Stimulated activated CD4-positive, alpha-beta T cell treated with anti-CD3 and anti-CD28 coated beads, TNF-alpha, amount 100 ng/mL, for 24 hours (primary cell): ENCODE data around the gene SMARCC2.
"Not testable (repeated sequence)": the region's sequence is repeated elsewhere in the genome, so short reads cannot be mapped to it uniquely, and the experiment has no call there.

ENCODE experiments used
- DNase-seq, 3 experiments: peaks; one replicate each; pipeline ENCODE4 v3.0.0-alpha.2; 2020; ENCODE audit warnings: low read depth in 3 of 3

The SMARCC2 gene

DNA sequence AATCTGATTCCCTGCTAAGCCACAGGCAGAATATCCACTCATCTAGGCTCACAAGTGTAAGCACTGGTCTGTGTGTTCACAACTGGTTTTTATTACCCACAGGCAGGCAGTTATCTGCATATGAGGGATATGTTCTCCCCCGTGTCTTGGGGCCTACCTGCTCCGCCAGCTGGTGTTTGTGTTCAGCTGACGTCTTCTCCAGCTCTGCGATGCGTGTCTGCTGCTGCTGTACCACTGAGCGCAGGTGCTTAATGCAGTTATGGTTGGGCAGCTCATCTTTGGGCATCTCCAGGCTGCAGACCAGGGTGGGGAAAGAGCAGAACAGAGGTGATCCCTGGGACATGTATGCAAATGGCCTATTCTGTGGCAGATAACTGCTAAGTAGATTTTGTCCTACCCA is 18.7 kb upstream of the SMARCC2 start:
- DNase-seq: no peak

DNA sequence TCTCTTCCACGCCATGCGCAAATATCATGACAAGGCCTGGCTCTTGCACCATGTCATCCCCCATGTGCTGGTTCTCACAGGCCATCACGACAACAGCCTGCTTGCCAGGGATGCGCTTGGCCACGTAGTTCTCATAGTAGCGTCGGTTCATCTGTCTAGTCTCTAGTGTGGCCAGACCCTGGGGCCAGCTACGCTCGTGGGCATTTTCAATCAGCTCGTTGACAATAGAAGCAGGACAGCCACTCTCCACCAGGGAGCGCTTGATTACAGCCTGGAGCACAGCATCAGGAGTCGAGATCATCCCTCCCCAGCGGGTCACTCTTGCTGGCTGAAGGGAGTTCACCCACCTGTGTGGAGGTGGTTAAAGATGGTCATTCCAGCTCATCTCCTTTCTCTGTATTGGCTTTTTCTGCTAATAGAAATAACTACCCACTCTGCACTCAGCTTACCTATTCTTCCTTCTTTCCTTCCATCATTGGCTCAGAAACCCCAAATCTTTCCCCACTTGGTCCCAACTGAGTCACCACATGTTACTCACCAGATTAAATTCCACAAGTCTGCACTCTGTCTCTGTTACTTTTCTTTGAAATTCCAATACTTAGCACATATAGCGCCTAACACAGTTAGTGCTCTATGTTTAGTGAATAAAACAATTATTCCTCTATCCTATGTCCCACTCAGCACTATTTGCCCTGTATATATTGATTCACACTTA is 17.3 kb upstream of the SMARCC2 start:
- DNase-seq: peak in 1 of 3 experiments; percentile 33

DNA sequence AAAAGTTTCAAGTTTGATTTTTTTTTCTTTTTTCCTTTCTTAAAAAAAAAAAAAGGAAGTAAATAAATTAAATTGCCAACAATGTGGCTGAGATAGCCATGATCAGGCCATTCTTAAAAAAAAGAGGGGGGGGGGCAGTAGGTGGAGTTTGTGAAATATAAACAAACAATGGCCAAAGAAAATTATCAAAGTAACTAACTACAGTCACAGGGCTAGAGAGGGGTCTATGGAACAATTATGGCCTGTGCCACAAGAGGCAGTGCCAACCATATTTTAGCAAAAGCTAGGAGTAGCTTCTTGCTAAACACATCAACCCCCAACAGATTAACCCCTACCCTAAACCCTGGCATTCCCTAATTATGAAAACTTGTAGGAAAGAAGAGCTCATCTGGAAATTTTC is 16.2 kb upstream of the SMARCC2 start:
- DNase-seq: no peak

DNA sequence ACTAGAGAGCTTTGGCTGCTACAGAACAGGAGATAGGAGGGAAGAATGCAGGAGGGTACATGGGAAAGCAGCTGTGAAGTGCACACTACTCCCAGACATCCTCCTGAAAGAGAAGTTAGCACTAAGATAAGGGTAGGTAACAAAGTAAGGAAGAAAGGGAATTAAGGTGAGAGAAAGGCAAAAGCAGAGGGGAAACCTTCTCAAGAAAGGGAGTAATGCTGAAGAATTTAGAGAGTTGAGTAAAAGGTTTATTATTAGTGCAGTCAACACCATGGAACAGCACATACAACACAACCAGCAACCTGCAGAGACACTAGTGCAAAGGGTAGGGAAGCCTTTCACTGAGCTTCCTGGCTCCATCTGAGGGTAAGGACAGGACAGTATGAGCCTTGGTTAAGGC is 15.0 kb upstream of the SMARCC2 start:
- DNase-seq: no peak

DNA sequence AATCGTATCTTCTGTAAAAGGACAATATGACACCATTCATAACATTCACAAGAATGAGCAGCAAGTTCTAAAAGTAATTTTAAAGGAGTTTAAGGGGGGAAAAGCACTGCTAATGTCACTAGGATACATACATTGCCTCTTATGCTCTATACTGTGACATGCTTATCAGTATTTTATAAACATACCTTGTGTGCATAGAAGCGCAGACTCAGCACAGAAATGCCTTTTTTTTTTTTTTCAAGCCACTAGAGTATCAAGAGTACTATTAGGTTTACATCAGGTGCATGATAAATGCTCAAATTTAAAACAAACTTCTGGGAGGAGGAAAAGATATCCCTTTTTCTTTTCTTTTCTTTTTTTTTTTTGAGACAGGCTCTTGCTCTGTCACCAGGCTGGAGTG is 13.6 kb upstream of the SMARCC2 start:
- DNase-seq: no peak

DNA sequence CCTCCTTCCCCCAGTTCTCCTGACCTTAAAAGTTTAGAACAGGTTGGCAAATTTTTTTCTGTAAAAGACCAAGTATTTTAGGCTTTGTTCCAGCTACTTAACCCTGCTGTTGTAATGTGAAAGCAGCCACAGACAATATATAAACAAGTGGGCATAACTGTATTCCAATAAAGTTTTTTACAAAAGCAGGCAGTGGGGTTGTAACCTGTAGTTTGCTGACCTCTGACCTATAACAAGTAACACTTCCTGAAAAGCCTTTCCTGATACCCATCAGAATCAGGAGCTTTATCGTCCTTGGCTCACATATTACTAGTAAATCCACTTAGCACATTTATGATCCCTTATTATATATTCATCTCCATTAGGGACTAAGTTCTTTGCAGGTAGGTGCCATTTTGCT is 13.1 kb upstream of the SMARCC2 start:
- DNase-seq: no peak

DNA sequence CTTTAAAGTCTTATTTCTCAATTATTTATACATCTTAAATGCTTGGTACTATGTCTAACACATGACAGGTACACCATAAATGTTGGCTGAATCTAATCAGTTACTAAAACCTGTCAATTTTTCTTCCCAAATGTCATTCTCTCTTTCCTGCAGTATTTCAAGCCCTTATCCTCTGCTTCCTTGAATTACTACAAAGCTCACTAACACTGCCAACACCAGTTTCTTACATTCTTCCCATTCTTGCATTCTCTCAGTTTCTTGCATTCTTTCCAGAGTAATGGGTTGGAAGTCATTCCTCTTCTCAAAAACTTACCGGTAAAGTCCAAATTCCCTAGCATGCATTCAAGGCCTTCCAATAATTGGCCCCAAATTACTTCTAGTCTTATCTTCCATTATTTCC is 9.6 kb upstream of the SMARCC2 start:
- no peak for DNase-seq

DNA sequence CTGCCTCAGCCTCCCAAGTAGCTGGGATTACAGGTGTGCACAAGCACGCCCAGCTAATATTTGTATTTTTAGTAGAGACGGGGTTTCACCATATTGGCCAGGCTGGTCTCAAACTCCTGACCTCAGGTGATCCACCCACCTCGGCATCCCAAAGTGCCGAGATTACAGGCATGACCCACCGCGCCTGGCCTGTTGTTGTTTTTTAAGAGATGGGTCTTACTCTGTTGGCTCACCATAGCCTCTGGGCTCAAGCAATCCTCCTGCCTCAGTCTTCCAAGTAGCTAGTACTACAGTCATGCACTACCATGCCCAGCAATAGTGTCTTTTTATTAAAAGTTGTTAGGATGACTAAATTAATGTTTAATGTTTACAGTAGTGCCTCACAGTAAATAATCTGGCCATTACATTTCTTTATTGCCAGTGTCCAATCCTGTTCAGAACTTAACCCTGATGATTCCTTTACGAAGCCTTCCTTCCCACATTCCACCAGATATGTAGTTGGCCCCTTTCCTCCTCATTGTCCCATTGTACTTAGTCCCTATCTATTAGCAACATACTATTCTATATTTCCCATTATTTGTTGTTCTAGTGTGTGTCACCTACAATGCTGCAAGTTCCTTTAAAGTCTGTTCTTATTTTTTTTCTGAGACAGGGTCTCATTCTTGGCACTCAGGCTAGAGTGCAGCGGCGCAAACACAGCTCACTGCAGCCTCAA is 8.8 kb upstream of the SMARCC2 start:
- DNase-seq: no peak

DNA sequence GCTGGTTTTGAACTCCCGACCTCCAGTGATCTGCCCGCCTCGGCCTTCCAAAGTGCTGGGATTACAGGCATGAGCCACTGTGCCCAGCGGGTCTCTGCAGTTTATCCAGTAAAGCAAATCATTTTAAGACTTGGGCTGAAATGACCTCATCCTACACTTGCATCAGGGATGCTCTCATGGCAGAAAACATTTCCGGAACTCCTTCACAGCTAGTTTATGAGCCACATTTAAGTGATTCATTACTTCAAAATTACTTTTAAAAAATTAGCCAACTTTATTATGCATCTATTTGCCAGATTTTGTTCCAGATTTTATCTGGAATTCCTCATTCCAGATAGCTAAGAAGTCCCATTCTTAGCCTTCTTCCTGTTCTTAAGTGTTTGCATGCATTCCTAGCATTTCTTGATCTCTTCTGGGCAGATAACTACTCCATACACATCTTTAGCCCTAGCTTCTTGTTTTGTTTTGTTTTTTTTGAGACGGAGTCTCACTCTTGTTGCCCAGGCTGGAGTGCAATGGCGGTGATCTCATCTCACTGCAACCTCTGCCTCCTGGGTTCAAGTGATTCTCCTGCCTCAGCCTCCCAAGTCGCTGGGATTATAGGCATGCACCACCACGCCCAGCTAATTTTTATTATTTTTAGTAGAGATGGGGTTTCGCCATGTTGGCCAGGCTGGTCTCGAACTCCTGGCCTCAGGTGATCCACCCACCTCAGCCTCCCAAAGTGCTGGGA is 7.7 kb upstream of the SMARCC2 start:
- not testable (repeated sequence) for DNase-seq

DNA sequence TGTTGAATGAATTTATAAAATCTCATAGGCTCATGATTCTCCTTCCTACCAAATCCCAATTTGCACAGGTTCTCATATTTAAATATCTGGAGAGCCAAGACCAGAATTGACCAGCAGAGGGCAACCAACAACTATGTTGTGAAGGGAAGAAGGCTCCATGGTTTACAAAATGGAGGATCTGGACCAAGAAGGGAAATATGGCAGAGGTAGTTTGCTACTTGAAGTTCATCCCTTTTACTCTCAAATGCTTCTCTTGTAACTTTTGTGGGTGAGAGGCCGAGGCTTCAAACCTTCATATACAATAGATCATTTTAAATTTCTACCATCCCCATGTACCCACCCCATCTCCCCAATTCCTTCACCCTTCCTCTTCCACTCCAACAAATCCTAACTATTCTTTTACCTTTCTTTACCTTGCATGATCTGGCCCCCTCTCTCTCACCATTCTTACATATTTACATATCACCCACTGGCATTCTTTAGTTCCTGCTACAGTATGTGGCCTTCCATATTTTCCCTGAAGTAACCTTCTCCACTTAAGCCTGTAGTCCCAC is 3.8 kb upstream of the SMARCC2 start:
- DNase-seq: peak; percentile 47 to 78 (median 60)

DNA sequence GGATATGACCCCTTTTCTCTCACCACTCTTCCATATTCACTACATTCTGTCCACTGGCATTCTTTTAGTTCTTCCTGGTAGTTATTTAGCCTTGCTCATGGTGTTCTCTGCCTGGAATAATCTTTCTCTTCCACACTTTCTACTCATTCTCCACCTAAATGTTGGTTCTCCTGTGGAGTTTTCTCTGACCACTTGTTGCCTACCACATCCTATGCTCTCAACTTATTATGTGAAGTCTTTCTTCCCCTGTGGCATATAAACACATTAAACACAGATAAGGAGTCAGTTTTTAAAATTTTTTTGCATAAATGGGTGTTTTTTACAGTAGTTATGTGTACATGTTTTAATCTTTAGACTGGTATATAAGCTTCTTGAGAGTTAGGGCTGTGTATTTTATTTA is 3.3 kb upstream of the SMARCC2 start:
- DNase-seq: no peak

DNA sequence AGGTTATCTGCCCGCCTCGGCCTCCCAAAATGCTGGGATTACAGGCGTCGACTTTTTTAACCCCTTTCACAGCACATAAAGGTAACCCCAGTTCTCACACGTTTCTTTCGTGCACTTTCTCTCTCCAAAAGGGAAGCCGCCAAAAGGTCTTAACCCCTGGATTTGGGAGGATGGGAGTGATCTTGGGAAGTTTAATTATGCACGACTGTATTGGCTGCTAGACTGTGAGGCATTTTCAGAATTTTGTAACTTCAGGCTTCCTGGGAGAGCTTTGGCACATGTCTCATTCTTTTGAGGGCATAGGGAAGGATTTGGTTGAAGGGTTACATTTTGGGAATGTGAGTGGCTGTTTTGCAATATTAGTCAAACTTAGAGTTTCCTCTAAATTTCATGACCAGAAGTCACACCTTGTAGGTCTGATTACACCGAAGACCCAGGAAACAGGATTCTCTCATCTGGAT is 1.4 kb upstream of the SMARCC2 start:
- DNase-seq: no peak

DNA sequence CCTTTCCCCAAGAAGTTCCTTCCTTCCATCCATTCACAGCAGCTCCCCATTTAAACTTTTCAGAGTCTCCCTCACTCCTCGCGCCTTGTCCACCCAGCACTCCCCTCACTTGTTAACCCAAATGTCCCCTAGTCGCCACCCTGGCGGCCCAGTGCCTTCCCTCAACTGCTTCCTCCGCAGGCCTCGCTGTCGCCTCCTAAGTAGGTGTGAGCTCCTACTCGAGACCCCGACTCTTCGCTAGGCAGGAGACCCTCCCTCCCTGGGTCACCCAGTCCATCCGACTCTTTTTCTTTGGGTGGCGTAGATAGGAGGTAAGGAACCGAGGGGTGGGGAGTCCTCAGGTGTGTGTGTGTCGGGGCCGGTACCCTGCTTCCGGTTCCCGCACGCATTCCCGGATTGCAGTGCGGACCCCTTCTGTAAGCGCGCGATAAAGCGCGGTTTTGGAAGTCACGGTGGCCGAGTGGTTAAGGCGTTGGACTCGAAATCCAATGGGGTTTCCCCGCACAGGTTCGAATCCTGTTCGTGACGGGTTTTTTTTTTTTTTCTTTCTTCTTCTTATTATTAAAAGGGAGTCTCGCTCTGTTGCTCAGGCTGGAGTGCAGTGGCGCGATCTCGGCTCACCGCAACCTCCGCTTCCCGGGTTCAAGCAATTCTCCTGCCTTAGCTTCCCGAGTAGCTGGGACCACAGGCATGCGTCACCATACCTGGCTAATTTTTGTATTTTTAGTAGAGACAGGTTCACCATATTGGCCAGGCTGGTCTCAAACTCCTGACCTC is 823 bp upstream of the SMARCC2 start:
- DNase-seq: peak; percentile 81 to 91 (median 91)

DNA sequence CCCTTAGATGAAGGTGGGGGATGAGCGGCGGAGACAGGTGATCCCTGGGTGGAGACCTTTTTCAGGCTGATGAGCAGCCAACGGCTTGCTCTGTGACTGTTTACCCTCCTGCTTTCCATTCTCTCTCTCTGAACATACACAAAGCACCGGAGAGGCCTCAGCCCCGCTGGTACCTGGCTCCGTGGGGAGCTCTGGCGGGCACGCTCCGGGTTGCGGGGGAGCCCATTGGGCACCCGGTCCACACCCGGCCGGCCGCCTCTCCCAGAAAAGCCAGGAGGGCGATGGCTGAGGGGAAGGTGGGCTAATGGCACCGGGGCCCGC is 545 bp downstream of the SMARCC2 start:
- DNase-seq: no peak

DNA sequence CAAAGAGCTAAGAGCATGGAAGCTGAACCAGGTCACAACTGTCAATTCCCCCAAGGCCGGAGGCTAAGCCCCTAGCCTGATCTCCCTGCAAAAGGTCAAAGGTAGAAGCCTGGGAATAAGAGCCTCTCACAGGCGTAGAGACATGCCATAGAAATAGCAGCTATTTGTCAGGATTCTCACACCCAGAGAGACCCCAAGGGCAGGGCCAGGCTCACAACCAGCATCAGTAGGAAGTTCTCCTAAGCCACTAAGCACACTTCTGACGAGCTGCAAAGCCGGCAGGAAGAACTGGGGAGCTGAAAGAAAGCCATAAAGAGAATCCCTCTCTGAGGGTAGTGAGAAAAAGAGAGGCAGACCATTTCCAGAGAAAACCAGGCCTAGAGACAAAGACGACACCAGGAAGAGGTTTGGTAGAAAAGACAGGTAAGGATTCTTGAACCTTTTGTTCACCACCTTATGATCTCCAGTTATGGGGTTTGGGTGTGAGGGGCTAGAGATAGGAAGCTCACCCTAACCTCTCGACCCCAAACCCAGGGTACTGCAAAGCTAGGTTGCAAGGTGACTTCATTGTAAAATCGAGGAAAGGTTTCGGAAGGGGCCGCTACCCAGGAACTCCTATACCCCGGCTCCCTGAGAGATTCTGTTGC is 1.0 kb downstream of the SMARCC2 start:
- DNase-seq: no peak

DNA sequence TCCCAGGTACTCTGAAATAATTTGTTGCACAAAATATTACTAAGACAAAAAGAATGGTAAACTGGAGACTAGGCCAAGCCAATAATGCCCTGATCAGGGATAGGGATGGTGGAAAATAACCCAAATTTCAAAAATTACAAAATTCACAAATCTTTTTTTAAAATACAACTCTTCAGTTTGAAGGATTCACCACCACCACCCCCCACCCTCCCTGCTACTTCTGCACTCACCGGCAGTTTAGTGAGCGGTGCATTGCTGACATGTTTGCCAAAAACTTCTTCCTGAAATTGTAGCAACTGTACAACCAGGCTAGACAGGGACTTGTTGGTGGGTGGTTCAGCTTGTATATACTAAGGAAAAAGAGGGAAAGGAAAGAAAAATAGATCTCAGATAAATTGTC is 2.3 kb downstream of the SMARCC2 start:
- no peak for DNase-seq

DNA sequence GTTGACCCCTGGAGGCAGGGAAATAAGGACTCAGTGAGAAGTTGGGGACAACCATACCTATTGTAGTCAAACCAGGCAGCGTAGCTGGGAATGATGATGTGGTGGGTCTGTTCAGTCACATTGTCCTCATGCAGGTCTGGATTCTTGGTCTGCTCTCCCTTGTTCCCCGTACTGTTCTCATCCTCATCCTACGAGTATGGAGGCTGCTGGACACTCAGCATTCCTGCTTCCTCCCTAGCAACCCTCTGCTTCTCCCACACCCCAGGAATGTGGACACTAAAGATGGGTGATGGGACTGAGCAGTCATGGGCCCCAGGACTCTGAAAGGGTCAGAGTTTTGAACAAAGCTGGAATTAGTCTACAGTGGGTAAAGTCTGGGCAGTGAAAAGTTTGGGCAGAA is 10.9 kb downstream of the SMARCC2 start:
- DNase-seq: no peak

DNA sequence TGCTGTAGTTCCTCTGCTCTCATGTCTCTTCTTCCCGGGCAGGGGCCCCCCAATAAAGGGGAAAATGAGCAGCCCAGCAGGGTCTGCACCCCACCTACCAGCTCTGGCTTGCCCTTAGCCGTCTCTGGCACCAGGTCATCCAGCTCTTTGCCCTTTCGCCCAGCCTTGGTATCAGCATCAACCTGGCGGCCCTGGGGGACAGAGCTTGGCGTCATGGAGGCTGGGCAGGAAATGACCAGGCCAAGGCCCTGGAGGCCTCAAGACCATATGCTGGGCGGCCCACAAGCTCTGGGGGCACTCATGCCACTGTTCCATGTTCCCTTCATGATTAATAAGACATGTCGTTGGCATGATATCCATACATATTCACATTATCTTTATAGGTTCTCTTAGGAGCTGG is 16.4 kb downstream of the SMARCC2 start:
- no peak for DNase-seq

DNA sequence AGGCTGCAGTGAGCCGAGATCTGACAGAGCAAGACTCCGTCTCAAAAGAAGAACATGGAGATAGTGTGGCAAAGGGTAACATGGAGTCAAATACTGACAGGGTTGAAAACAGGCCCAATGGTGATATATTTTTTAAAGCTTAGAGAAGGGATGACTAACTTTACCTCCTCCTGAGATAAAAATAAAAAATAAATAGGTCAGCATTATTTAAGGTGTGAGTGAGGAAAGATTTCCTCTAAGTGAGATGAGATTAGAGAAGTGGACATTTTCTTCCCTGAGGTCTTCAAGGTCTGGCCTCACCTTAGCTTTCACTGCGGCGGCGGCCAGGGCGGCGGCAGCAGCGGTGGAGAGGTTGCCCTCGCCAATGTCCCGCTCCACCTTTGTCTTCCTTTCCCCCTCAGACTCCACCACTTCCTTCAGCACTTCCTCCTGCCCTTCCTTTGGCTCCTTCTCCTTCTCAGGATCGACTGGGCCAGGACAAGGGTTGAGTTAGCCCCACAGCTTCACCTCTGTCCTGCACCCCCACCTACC is 20.0 kb downstream of the SMARCC2 start:
- DNase-seq: no peak

DNA sequence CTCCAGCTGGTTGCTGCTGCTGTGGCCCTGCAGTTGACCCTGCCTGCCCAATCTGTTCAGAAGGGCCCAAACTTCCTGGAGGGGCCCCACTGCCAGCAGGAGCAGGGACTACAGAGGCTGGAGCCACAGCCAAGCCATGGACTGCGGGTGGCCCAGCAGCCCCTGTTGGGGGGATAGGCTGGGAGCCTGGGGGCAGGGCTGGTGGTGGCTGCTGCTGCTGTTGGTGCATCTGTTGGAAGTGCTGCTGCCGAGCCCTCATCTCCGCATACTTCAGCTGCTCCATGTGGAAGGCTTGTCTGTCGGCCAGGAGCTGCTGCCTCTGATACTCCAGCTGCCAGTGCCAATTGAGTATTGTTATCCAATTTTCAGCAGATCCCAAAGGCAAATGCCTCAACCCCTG is 23.9 kb downstream of the SMARCC2 start:
- no peak for DNase-seq

DNA sequence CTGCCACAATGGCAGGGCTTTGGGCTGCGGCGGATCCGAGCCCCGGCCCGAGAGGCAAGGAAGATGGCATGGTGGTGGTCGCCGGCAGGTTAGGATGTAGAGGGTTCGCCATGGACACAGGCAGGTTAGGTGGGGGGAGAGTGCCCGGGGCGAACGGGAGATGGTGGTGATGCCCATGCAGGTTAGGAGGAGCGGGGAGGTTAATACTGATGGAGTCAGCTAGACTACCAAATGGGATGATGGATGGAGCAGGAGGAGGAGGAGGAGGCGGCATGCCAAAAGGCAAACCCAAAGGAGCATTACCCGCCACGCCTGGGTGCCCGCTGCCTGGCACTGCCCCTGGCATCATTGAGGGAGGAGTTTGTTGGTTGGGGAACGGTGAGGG is 24.9 kb downstream of the SMARCC2 start:
- no peak for DNase-seq
